ENCODE results near the gene PHYHD1. TPM values are rescaled to one million over a fixed set of nuclear protein-coding genes. Genes with fewer than 3 reads are reported as not detected.

PHYHD1 gene
- total and polyA plus RNA-seq, 2 of the 4 experiments (the other 2 are of a cell fraction): 2.2 to 8.4 TPM

GRCh38 chr9:128929560-128929959 lies 8.8 kb downstream of the PHYHD1 start:
- H4K20me1 ChIP-seq (ENCODE audit: insufficient read depth, low read length): no peaks in the 10 kb centered on the region
- no peak overlapping the region for H4K5ac ChIP-seq (ENCODE audit: low read depth, low read length)
- H2AK9ac ChIP-seq (replicated peaks; ENCODE audit: low read depth, low read length, poor library complexity): no peak overlapping the region
- WGBS, 2 experiments (ENCODE audit: extremely low coverage in 2 of 2, insufficient read length in 1 of 2): 71% methylated on average over 1 of the region's 4 CpGs; no CpG with 5 or more reads in 1 of the 2 experiments
- no peaks in the 10 kb centered on the region for H3K79me1 ChIP-seq (ENCODE audit: low read depth in 1 of 2, low read length in 2 of 2)
- BruUV-seq (replicated peaks): no TSS peak
- no peak overlapping the region for H3K56ac ChIP-seq (ENCODE audit: extremely low read depth, insufficient read depth, low read length)
- in situ Hi-C loops (cut with MboI; ENCODE audit: low sequenced_read_pairs): loop anchor here (5.0 kb wide), 1 partner anchor 62 kb away; no protein-coding TSS in a partner anchor
- H2BK20ac ChIP-seq (ENCODE audit: low read depth, low read length): no peak overlapping the region
- no peaks in the 10 kb centered on the region for H3K27me3 ChIP-seq (ENCODE audit: control insufficient read depth, insufficient read depth, low read length)
- no peaks in the 10 kb centered on the region for H3K9me3 ChIP-seq (ENCODE audit: control insufficient read depth, insufficient read depth, low read length)
- POLR2A ChIA-PET (ENCODE audit: unreplicated experiment): interaction anchor here (0.6 kb wide), 1 partner anchor 30 kb away, joined by 4 read pairs; no protein-coding TSS in a partner anchor
- H4K8ac ChIP-seq (ENCODE audit: low read depth in 2 of 2, low read length in 2 of 2): no peak overlapping the region
- CTCF ChIA-PET: interaction anchor here (1.5 to 2.0 kb wide), 2 partner anchors 10 to 66 kb away, joined by 6 to 8 read pairs; no protein-coding TSS in a partner anchor
- no peak overlapping the region for H3K4me3 ChIP-seq (ENCODE audit: insufficient read depth, low read depth, low read length)
- no peak overlapping the region for H2BK15ac ChIP-seq (ENCODE audit: low read depth, low read length)
- dilution Hi-C loops (cut with HindIII; ENCODE audit: low sequenced_read_pairs, unreplicated experiment): no loop called here
- no peak overlapping the region for H2BK120ac ChIP-seq (ENCODE audit: low read depth, low read length)
- intact Hi-C loops (cut with micrococcal nuclease): loop anchor here (2.0 kb wide), 1 partner anchor 295 kb away; no protein-coding TSS in a partner anchor
- H3K14ac ChIP-seq (replicated peaks; ENCODE audit: low read depth, low read length): no peak overlapping the region
- no peak overlapping the region for H2BK5ac ChIP-seq (ENCODE audit: low read depth, low read length, poor library complexity, severe bottlenecking)
- ATAC-seq (ENCODE audit: low read depth): no peak
- H3K4me2 ChIP-seq (ENCODE audit: low read depth, low read length): no peak overlapping the region
- no peak overlapping the region for H4K91ac ChIP-seq (ENCODE audit: insufficient read depth, low read depth, low read length)
- DNase-seq: no peak
- no peak overlapping the region for H3K23ac ChIP-seq (ENCODE audit: low read depth, low read length)
- no peak overlapping the region for H3K9ac ChIP-seq (ENCODE audit: low read depth, low read length)
- H3K4me1 ChIP-seq (ENCODE audit: control insufficient read depth, insufficient read depth, low read length): no peaks in the 10 kb centered on the region
- no peak overlapping the region for H3K4ac ChIP-seq (ENCODE audit: low read depth, low read length)
- H3K18ac ChIP-seq (ENCODE audit: low read depth, low read length): no peak overlapping the region
- H3K27ac ChIP-seq (ENCODE audit: insufficient read depth, low read length): no peak overlapping the region
- no peaks in the 10 kb centered on the region for H3K9me1 ChIP-seq (ENCODE audit: insufficient read depth, low read length)
- TF ChIP-seq RAD21 (IDR thresholded peaks at IDR 0.05; ENCODE audit: low read length) (no peak), CEBPB (IDR thresholded peaks at IDR 0.05; ENCODE audit: low read depth, low read length) (no peak), MAZ (IDR thresholded peaks at IDR 0.05; ENCODE audit: borderline replicate concordance, low read depth, low read length) (no peak), BHLHE40 (IDR thresholded peaks at IDR 0.05; ENCODE audit: low read depth, low read length) (no peak), MAFK (IDR thresholded peaks at IDR 0.05; ENCODE audit: low read depth, low read length) (no peak), RCOR1 (IDR thresholded peaks at IDR 0.05; ENCODE audit: insufficient replicate concordance, low read length) (no peak), SMC3 (IDR thresholded peaks at IDR 0.05; ENCODE audit: low read depth, low read length) (no peak), ELK1 (IDR thresholded peaks at IDR 0.05; ENCODE audit: borderline replicate concordance, low read depth, low read length) (no peak), NFE2L2 (IDR thresholded peaks at IDR 0.05; ENCODE audit: low read depth, low read length) (no peak), FOS (IDR thresholded peaks at IDR 0.05; ENCODE audit: low read depth, low read length) (no peak), USF2 (IDR thresholded peaks at IDR 0.05; ENCODE audit: low read depth, low read length) (no peak), POLR2A (IDR thresholded peaks at IDR 0.05; ENCODE audit: low read depth, low read length) (no peak), MXI1 (IDR thresholded peaks at IDR 0.05; ENCODE audit: borderline replicate concordance, low read depth, low read length) (no peak)
- H2AFZ ChIP-seq (replicated peaks; ENCODE audit: low read length, poor library complexity): no peak overlapping the region
- no peaks in the 10 kb centered on the region for H3K36me3 ChIP-seq (ENCODE audit: control insufficient read depth, insufficient read depth, low read length)
- no peak overlapping the region for H2AK5ac ChIP-seq (ENCODE audit: low read depth, low read length)
